Mesothelial cell of epicardium (in vitro differentiated cells): ENCODE results near the gene SH3GL1. TPM values are rescaled to one million over a fixed set of nuclear protein-coding genes. Genes with fewer than 3 reads are reported as not detected.

Experiments used
- DNase-seq, 2 experiments: peaks; one replicate each; pipeline ENCODE4 v3.0.0; 2021; ENCODE audit warnings: low spot score in 2 of 2; ENCODE audit not compliant: unreplicated experiment in 2 of 2
- H3K27ac Mint-ChIP-seq: 2 replicates; pipeline ENCODE4 v1.8.0; 2021; ENCODE audit warnings: mixed read lengths
- H3K27me3 Mint-ChIP-seq: 2 replicates; pipeline ENCODE4 v1.8.0; 2021; ENCODE audit warnings: low read depth, mixed read lengths
- H3K36me3 Mint-ChIP-seq: 2 replicates; pipeline ENCODE4 v1.8.0; 2021; ENCODE audit warnings: mixed read lengths
- H3K4me1 Mint-ChIP-seq: 2 replicates; pipeline ENCODE4 v1.8.0; 2021; ENCODE audit warnings: mixed read lengths
- H3K4me3 Mint-ChIP-seq: 2 replicates; pipeline ENCODE4 v1.8.0; 2021; ENCODE audit warnings: mild to moderate bottlenecking, moderate library complexity, mixed read lengths
- H3K9me3 Mint-ChIP-seq: 2 replicates; pipeline ENCODE4 v1.8.0; 2021; ENCODE audit warnings: mixed read lengths
- CTCF ChIP-seq: fragments of 200-600 bp; sonication (generic); IDR thresholded peaks from one replicate; pipeline ENCODE4 v1.5.0; 2021; ENCODE audit warnings: antibody characterized with exemption; ENCODE audit not compliant: unreplicated experiment
- total RNA-seq: library from RNA; stranded (reverse); gene quantifications from 3 replicates; pipeline ENCODE4 v1.2.1, GENCODE V29; 2021

Gene SH3GL1
- total RNA-seq, 1 donor from 2014 or later = 90.1 TPM

- Mint-ChIP-seq H3K4me3 (no peak overlapping the region), H3K27me3 (no peaks in the 10 kb centered on the region), H3K9me3 (no peaks in the 10 kb centered on the region), H3K27ac (no peak overlapping the region), H3K4me1 (no peaks in the 10 kb centered on the region), H3K36me3 (peaks cover 12% of the 10 kb centered on the region)
- TF ChIP-seq CTCF = no peak
- DNase-seq = no peak
Observed at GRCh38 chr19:4442819-4443146, 42.4 kb upstream of the SH3GL1 start.

- H3K4me3 Mint-ChIP-seq = no peak overlapping the region
- no peak overlapping the region for H3K27ac Mint-ChIP-seq
- no peaks in the 10 kb centered on the region for H3K9me3 Mint-ChIP-seq
- no peaks in the 10 kb centered on the region for H3K4me1 Mint-ChIP-seq
- no peak for TF ChIP-seq CTCF
- H3K27me3 Mint-ChIP-seq = no peaks in the 10 kb centered on the region
- no peak for DNase-seq
- H3K36me3 Mint-ChIP-seq = peaks cover 12% of the 10 kb centered on the region
Observed at GRCh38 chr19:4441994-4442818, 41.9 kb upstream of the SH3GL1 start.

- no peaks in the 10 kb centered on the region for H3K9me3 Mint-ChIP-seq
- no peaks in the 10 kb centered on the region for H3K4me1 Mint-ChIP-seq
- H3K4me3 Mint-ChIP-seq = no peak overlapping the region
- no peaks in the 10 kb centered on the region for H3K27me3 Mint-ChIP-seq
- H3K36me3 Mint-ChIP-seq = peaks cover 18% of the 10 kb centered on the region
- DNase-seq = no peak
- TF ChIP-seq CTCF = no peak
- H3K27ac Mint-ChIP-seq = no peak overlapping the region
Observed at GRCh38 chr19:4439243-4439642, 38.9 kb upstream of the SH3GL1 start.

GRCh38 chr19:4437103-4437502 is 36.8 kb upstream of the SH3GL1 start:
- H3K27ac Mint-ChIP-seq = no peak overlapping the region
- H3K9me3 Mint-ChIP-seq = no peaks in the 10 kb centered on the region
- no peak for DNase-seq
- TF ChIP-seq CTCF = no peak
- H3K4me1 Mint-ChIP-seq = no peaks in the 10 kb centered on the region
- H3K4me3 Mint-ChIP-seq = no peak overlapping the region
- no peaks in the 10 kb centered on the region for H3K27me3 Mint-ChIP-seq
- peaks cover 20% of the 10 kb centered on the region for H3K36me3 Mint-ChIP-seq

GRCh38 chr19:4436231-4436630 is 35.9 kb upstream of the SH3GL1 start:
- no peaks in the 10 kb centered on the region for H3K9me3 Mint-ChIP-seq
- no peaks in the 10 kb centered on the region for H3K4me1 Mint-ChIP-seq
- no peak for TF ChIP-seq CTCF
- H3K4me3 Mint-ChIP-seq = no peak overlapping the region
- no peak for DNase-seq
- H3K36me3 Mint-ChIP-seq = peaks cover 28% of the 10 kb centered on the region
- H3K27ac Mint-ChIP-seq = no peak overlapping the region
- H3K27me3 Mint-ChIP-seq = no peaks in the 10 kb centered on the region
